OCI-LY7 (cell line): ENCODE results near the gene REN.

Experiments used
- CTCF ChIP-seq: fragments of 200-600 bp; sonication (generic); conservative IDR thresholded peaks from 2 replicates; pipeline ENCODE4 v1.5.1; 2014; ENCODE audit warnings: mild to moderate bottlenecking, antibody characterized with exemption, low read length, moderate library complexity, mixed read lengths
- EZH2phosphoT487 ChIP-seq: fragments of 200-600 bp; sonication (generic); IDR thresholded peaks from 2 replicates; pipeline ENCODE4 v1.6.1; 2018; ENCODE audit warnings: low read depth, borderline replicate concordance, mild to moderate bottlenecking, mixed run types, antibody characterized with exemption, low read length, moderate library complexity, mixed read lengths

GRCh38 chr1:204106825-204107224 lies 59.3 kb downstream of the REN start:
- TF ChIP-seq CTCF: no peak
- TF ChIP-seq EZH2phosphoT487: no peak
